ENCODE data around the gene ADISSP.

DNA sequence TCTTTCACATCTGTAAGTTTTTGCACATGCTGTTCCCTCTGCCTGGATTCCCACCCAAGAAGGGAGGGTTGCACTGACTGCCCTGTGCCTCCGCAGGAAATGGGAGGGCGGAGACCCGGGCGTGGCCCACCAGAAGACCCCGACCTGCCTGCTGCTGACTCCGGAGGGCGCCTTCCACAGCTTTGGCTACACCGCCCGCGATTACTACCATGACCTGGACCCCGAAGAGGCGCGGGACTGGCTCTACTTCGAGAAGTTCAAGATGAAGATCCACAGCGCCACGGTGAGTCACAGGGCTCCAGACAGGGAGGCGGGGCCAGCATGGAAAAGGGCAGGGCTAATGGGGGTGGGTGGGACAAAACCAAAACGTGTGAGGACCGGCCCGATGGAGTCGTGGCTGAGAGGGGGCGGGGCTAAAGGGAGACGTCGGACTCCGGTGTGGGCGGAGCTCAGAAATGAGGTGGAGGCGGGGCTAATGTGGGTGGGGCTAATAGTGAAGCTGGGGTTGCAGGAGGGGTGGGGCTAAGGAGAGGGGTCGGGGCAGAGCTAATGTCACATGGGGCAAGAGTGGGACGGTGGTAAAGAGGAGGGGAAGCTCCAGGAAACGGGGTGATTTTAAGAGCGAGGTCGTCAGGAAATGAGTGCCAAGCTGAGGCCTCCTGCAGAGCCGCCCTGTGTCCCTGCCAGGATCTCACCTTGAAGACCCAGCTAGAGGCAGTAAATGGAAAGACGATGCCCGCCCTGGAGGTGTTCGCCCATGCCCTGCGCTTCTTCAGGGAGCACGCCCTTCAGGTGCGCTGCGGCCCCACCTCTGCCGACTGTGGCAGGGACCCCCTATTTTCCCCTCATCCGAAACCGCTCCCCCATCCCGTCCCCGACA, 22.5 kb downstream of the ADISSP start:
- TF ChIP-seq CHD4 (IDR thresholded peaks at IDR 0.05; ENCODE audit: insufficient read depth, insufficient replicate concordance, low read depth, low read length, poor library complexity, severe bottlenecking), result no peak
- TF ChIP-seq POLR2A (conservative IDR thresholded peaks at IDR 0.05), result peak; percentile 52
- no peak for TF ChIP-seq TEAD4 (IDR thresholded peaks at IDR 0.05; ENCODE audit: low read length)
- no peak for TF ChIP-seq TEAD4 (CRISPR knock-in tag; IDR thresholded peaks at IDR 0.05; ENCODE audit: borderline replicate concordance)
- no peak for TF ChIP-seq EZH2 (IDR thresholded peaks at IDR 0.05; ENCODE audit: borderline replicate concordance, low read depth, low read length)
- TF ChIP-seq, protein P1, sequence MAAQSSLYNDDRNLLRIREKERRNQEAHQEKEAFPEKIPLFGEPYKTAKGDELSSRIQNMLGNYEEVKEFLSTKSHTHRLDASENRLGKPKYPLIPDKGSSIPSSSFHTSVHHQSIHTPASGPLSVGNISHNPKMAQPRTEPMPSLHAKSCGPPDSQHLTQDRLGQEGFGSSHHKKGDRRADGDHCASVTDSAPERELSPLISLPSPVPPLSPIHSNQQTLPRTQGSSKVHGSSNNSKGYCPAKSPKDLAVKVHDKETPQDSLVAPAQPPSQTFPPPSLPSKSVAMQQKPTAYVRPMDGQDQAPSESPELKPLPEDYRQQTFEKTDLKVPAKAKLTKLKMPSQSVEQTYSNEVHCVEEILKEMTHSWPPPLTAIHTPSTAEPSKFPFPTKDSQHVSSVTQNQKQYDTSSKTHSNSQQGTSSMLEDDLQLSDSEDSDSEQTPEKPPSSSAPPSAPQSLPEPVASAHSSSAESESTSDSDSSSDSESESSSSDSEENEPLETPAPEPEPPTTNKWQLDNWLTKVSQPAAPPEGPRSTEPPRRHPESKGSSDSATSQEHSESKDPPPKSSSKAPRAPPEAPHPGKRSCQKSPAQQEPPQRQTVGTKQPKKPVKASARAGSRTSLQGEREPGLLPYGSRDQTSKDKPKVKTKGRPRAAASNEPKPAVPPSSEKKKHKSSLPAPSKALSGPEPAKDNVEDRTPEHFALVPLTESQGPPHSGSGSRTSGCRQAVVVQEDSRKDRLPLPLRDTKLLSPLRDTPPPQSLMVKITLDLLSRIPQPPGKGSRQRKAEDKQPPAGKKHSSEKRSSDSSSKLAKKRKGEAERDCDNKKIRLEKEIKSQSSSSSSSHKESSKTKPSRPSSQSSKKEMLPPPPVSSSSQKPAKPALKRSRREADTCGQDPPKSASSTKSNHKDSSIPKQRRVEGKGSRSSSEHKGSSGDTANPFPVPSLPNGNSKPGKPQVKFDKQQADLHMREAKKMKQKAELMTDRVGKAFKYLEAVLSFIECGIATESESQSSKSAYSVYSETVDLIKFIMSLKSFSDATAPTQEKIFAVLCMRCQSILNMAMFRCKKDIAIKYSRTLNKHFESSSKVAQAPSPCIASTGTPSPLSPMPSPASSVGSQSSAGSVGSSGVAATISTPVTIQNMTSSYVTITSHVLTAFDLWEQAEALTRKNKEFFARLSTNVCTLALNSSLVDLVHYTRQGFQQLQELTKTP (IDR thresholded peaks at IDR 0.05; ENCODE audit: low read depth in 1 of 2, partially characterized antibody in 2 of 2), result no peak
- TF ChIP-seq, protein P2, sequence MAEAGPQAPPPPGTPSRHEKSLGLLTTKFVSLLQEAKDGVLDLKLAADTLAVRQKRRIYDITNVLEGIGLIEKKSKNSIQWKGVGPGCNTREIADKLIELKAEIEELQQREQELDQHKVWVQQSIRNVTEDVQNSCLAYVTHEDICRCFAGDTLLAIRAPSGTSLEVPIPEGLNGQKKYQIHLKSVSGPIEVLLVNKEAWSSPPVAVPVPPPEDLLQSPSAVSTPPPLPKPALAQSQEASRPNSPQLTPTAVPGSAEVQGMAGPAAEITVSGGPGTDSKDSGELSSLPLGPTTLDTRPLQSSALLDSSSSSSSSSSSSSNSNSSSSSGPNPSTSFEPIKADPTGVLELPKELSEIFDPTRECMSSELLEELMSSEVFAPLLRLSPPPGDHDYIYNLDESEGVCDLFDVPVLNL (CRISPR knock-in tag; IDR thresholded peaks at IDR 0.05; ENCODE audit: low read depth), result no peak
- TF ChIP-seq GABPA (tag; conservative IDR thresholded peaks at IDR 0.05; ENCODE audit: low read depth), result no peak
- TF ChIP-seq, protein P3, sequence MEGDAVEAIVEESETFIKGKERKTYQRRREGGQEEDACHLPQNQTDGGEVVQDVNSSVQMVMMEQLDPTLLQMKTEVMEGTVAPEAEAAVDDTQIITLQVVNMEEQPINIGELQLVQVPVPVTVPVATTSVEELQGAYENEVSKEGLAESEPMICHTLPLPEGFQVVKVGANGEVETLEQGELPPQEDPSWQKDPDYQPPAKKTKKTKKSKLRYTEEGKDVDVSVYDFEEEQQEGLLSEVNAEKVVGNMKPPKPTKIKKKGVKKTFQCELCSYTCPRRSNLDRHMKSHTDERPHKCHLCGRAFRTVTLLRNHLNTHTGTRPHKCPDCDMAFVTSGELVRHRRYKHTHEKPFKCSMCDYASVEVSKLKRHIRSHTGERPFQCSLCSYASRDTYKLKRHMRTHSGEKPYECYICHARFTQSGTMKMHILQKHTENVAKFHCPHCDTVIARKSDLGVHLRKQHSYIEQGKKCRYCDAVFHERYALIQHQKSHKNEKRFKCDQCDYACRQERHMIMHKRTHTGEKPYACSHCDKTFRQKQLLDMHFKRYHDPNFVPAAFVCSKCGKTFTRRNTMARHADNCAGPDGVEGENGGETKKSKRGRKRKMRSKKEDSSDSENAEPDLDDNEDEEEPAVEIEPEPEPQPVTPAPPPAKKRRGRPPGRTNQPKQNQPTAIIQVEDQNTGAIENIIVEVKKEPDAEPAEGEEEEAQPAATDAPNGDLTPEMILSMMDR (IDR thresholded peaks at IDR 0.05 in 2 of 3, conservative IDR thresholded peaks at IDR 0.05 in 1 of 3; ENCODE audit: insufficient read depth in 2 of 3, low read depth in 1 of 3, low read length in 3 of 3), result peak in 2 of 3 experiments; percentile 7 to 28; a peak in 2 of 6 replicates
- TF ChIP-seq, protein P4, sequence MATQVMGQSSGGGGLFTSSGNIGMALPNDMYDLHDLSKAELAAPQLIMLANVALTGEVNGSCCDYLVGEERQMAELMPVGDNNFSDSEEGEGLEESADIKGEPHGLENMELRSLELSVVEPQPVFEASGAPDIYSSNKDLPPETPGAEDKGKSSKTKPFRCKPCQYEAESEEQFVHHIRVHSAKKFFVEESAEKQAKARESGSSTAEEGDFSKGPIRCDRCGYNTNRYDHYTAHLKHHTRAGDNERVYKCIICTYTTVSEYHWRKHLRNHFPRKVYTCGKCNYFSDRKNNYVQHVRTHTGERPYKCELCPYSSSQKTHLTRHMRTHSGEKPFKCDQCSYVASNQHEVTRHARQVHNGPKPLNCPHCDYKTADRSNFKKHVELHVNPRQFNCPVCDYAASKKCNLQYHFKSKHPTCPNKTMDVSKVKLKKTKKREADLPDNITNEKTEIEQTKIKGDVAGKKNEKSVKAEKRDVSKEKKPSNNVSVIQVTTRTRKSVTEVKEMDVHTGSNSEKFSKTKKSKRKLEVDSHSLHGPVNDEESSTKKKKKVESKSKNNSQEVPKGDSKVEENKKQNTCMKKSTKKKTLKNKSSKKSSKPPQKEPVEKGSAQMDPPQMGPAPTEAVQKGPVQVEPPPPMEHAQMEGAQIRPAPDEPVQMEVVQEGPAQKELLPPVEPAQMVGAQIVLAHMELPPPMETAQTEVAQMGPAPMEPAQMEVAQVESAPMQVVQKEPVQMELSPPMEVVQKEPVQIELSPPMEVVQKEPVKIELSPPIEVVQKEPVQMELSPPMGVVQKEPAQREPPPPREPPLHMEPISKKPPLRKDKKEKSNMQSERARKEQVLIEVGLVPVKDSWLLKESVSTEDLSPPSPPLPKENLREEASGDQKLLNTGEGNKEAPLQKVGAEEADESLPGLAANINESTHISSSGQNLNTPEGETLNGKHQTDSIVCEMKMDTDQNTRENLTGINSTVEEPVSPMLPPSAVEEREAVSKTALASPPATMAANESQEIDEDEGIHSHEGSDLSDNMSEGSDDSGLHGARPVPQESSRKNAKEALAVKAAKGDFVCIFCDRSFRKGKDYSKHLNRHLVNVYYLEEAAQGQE (IDR thresholded peaks at IDR 0.05; ENCODE audit: borderline replicate concordance), result 0 out of 2 replicates have a peak, but pooled peaks have one; percentile 9
- TF ChIP-seq, protein P4 (CRISPR knock-in tag; IDR thresholded peaks at IDR 0.05; ENCODE audit: low read depth), result no peak
- no peak for TF ChIP-seq RAD21 (CRISPR knock-in tag; conservative IDR thresholded peaks at IDR 0.05 in 1 of 2, IDR thresholded peaks at IDR 0.05 in 1 of 2)
- TF ChIP-seq BHLHE40 (IDR thresholded peaks at IDR 0.05; ENCODE audit: low read length), result no peak
- TF ChIP-seq ZNF274 (IDR thresholded peaks at IDR 0.05; ENCODE audit: borderline replicate concordance, low read depth, low read length), result no peak

All from K562 (cell line).